Measurements from ENCODE around the gene HOXA6.

The HOXA6 gene

DNA sequence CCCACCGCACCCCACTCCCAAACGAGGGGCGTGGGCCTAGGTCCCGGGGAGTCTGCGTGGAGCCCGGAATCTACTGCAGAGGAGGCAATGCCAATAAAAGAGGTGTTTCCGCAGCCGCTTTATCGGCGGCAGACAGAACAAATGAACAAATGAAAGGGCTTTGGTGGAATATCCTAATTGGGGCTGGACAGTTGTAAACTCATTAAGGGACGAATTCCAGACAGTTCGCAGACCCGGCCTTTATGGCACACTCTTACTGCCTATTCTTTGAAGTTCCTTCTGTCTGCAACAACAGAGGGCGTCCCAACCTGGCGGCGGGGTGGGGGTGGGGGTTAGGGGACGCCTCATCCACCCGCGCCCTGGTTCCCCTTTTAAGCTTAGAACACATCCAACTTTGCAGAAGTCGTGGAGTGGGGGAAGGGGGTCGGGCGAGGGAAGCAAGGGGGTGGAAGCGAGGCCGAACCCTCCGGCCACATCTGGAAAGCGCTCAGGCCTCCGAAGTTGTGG is 13.7 kb upstream of the HOXA6 start:
- peak; percentile 80 for DNase-seq

DNA sequence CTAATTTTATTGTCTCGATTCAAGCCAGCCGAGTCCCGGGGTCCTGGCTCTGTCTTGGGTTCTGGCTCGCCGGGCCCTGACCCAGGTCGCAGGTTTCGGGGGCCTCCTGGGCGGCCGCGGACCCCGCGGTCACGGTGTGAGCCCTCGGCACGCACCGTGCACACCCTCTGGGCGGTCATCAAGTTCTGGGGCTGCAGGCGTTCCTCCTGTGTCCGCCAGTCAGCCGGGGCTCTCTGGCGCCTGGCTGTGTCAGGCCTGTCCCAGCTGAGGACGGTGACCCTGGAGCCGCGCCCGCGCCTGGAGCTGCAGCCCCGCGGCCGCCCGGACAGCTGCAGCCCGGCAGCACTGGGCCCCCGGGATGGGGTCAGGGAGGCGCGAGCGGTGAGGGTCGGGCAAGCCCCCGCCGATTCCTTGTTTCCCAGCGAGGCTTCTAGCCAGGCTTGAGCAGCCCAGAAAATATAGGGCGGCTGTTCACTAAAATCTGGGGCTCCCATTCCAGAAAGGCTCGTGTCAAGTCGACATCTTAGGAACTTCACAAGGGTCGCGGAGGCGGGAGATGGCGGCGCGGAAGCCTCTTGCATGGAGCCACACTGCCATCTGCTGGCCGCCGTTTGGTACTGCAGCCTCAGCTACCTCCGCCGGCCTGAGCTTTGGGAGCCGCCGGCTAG is 13.1 kb upstream of the HOXA6 start:
- peak; percentile 95 for DNase-seq

DNA sequence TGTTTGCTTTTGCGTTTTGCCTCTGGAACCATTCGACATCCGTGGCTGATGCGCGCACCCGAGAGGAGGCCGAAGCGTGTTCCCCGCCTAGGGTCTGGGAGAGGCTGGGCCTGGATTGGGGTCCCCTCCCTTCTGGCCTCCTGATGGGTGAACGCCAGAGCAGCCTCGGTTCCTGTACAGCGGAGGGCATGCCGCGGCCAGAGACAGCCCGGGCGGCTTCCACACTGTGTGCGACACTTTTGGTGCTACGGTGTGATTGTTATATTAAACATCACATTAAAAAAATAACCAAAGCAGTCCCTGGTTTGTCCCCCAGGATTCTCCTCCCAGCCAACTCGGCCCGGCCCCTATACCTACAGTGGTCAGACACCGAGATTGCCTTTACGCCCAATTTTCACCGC is 12.6 kb upstream of the HOXA6 start:
- peak; percentile 71 for DNase-seq

DNA sequence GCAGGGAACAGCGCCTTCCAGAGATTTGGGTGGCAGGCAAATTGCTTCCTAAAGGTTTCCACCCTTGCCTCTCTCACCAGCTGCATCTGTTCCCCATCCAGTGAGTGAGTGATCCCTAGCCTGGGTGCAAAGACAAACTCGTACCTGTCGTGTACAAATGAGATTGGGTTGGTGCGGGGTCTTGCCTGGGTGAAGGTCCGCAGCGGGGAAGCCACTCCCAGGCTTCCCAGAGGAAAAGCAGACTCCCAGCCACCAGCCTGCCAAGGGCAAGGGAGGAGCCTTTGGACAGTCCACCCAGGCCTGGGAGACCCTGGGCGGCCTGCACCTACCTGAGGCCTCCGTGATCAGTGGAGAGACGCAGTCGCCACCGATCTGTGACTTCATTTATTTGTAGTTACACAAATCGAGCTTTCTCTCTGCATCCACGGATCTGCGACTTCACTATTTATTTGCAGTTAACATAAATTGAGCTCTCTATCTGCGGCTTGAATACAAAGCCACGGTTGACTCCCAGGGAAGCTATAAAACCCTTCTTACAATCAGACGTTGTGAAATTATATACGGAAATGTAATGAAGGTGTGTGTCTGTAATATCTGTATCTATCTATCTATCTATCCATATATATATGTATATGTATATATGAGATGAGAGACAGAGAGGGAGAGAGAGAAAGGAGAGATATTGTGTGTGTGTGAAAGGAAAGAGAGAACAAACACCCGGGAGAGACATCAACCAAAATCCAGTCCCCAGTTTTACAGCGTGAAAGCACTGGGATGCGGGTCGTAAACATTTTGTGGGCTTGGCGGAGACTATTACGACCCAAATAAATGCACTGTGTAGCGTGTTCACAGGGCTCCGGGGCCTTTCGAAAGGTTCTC is 11.9 kb upstream of the HOXA6 start:
- peak; percentile 39 for DNase-seq

DNA sequence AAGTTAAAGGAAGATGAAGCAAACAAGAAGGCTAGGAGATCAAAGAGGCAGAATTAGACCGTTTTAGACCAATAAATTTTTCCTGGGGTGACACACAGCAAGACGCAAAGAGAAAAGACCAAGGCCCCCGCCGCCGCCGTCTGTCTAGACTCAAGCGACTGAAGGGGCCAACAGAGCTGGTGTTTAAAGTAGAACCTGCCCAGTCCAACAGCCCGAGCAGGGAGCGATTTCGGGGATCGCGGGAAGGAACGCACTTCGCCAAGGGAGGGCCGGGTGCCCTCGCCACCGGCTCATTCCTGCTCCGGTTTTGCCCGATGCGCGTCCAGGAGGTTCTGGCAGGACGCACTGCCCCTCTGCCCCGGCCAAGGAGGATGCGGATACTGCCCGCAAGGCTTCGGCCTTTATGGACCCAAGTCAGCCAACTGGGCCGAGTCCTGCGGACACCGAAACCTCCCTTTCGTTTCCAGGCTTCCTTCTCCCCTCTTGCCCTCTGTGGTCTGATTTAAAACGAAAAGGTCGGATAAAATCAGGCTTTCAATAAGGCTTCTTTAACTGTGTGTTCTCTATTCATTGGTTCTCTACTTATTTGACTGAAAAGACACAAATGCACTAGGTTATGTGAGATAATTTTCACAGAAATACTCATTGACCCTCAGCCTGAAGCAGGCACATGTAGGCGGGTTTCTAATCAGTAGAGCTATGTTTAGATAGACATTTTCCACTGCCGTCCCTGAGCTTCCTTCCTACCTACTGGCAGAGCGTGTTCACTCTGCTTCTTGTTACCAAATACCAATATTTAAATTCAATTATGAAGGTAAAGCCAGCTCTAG is 11.1 kb upstream of the HOXA6 start:
- peak; percentile 48 for DNase-seq

DNA sequence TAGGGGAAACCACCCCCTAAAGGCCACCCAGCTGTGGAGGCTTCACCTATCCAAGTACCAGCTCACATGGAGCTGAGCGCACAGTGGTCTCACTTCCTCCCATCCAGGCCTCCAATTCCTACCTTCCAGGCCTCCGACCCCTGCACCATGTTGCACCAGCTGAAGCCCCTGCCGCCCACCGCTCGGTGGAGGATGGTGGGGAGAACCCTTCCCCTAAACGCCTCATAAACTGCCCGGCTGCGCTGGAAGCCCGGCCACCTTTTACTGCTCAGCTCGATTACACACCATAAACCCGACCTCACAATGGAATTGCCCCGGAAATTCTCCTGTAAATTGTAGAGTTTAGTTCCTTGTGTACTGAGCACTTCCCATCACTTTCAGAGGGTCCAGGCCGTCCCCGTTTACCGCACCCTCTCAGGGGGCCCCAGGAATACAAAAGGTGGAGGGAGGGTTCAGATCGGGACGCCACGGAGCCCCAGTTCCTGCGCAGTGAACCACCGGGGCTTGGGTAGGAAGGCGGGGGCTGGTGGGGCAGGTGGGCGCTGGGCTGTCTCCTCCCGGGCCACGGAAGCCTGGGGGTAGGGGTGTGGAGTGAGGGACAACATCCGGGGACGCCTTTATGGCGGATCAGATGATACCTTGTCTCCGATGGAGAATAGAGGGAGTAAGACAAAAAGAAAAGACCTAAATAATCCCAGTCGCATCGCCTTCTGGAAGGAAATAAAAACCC is 10.3 kb upstream of the HOXA6 start:
- DNase-seq, result peak; percentile 42

DNA sequence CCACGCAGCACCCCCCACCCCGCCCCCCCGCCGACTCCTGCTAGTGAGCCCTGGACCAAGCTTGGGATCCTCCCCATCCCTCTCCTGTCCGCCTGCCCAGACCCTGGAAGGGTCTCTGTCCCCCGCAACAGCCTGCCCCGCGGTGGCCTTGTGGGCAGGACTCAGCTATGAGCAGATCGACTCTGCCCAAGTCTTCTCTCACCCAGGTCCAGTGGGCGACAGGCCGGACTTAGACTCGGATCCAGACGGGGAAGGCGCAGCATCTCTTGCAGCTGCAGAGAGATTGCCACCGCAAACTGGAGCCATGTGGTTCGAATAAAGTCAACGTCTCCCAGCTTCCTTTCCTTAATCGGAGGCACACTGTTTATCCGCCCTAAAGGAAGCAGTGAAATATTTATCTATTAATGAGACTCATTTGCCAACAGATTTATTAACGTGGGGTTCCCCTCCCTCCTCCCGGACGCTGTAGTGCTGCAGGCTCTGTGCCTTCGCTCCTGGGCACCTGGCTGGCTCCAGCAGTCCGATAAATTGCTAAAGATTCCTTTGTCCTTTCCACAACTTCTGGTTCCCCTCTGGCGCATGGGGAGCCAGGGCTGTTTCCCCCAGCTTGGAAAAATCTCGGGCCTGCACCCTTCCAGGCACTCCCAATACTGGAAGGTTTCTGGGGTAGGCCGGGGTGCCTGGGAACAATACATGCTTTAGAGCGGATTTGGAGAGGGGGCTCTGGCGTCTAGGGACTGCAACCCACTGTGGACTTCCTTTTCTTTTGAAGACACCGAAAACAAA is 9.5 kb upstream of the HOXA6 start:
- DNase-seq, result peak; percentile 43

DNA sequence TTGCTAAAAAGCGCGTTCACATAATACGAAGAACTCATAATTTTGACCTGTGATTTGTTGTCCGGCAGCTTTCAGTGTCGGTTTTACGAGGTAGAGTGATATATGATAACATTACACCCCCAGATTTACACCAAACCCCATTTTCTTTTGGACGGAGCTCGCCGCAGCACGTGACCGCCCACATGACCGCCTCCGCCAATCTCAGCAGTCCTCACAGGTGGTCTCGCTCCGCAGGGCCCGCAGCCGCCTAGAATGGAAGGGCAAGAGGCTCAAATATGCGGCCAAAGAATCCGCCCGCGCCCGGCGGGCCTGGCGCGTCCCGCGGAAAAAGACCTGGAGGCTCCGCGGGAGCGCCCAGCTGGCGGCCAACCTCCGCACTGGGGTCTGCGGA is 8.9 kb upstream of the HOXA6 start, which contains the start of gene HOXA7:
TSS of gene HOXA7 (minus strand) at position 168 of the 391 bp plus-strand sequence. CDS start at position 38, 130 bp downstream.
- DNase-seq, result peak; percentile 94

DNA sequence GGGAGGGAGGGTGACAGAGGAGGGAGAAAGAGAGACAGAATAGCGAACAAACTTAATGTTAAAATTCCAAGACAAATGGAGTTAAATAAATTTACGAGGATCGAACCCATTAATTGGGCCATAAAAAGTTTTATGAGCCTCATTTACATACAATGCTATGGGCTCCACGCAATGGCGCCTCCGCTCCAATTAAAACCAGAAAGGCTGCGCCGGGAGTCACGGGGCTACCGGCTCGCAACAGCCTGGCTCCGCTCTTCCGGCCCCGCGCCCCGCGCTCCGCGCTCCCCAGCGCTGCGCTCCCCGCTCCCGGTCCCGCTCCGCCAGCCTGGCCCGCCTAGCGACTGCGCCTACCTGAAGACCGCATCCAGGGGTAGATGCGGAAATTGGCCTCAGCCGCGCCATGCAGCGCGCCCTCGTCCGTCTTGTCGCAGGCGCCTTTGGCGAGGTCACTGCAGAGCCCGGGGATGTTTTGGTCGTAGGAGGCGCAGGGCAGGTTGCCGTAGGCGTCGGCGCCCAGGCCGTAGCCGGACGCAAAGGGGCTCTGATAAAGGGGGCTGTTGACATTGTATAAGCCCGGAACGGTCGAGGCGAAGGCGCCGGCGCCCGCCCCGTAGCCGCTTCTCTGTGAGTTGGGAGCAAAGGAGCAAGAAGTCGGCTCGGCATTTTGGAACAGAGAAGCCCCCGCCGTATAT is 8.4 kb upstream of the HOXA6 start:
- no peak for DNase-seq

DNA sequence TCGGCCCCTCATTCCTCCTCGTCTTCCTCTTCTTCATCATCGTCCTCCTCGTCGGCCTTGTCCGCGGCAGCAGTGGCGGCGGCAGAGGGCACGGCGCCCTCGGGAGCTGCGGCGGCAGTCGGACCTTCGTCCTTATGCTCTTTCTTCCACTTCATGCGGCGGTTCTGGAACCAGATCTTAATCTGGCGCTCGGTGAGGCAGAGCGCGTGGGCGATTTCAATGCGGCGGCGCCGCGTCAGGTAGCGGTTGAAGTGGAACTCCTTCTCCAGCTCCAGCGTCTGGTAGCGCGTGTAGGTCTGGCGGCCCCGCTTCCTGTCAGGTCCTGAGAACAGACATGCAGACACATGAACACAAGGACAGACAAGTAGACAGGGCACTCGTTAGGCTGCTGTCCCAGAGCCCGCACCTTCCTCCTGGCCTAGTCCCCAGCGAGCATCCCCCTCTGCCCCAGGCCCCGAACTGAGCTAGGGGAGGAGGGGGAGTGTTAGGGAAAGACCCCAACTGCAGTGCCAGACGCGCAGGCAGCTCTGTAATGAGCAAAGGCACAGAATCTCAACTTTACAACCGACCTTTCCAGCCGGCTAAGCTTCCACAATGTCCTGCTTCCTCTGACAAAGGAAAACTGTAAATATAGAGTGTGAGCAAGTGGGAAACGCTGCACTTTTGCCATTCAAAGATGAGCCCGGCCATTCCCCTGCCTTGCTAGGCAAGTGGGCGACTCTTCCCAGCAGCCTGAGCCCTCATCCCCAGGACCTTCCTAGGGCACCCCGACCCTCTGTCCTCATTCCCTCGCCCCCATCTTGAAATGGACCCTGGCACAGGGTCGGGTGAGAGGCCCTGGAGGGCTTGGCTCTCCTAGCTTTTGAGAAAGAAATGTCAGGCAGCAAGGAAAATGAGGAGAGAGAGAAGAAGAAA is 7.6 kb upstream of the HOXA6 start:
- peak; percentile 68 for DNase-seq

DNA sequence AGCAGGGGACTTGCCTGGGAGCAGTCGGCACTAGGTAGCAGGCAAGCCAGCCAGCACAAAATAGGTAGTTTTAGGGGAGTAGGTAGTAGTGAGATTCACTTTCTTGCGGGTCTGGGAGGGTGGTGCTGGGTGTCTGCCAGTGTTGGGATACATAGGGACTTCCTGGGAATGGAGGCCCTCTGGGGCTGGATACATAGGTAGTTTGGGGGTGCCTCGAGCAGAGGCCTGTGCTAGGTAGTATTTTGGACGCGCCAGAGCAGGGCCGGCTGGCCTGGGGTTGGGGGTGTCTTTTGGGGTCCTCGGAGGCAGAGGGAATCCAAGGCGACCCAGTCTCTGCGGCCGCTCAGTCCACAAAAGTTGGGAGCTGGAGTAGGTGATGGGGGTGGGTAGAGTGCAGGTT is 6.8 kb upstream of the HOXA6 start:
- peak; percentile 44 for DNase-seq

DNA sequence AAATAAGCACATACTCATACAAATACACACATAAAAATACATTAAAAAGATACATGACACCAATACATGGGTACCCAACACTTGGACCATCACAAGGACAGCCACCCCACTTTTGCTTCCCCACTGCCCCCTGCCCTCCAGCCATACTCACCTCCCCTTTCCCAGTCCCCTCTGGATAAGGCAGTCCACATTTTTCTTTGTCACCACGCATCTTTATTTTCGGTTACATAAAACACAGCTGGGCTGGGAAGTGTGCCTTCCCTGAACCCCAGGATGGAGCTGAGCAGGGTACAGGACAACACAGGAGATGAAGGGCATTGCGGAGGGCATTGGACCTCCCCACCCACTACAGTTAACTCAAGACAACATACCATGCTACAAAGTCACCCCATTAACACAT is 6.0 kb upstream of the HOXA6 start:
- peak; percentile 42 for DNase-seq

DNA sequence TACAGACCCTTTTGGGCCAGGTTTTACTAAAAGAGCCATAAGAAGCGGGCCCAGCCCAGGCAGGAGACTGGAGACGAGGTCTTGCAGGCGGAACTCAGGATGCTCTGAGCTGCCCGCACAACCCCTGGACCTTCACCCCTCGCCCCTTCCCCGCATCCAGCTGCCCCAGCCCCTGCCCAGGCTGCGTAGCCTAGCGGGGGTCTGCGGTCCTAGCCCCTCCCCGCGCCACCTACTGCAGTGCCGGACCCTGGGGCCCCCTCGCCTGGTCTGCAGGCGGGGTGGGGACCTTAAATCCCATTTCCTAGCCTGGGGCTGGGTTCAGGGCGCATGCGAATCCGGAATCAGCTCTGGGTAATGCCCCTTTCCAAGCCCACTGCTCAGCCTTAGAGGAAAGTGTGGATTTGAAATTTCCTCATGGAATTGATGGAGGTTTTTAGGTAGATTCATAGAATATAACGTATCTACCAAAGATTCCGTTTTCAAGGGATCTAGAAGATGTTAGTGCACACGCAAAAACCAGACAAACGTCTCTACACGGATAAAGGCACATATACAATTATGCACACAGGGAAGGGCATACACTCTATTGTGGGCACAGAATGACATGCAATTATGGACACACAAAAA is 5.4 kb upstream of the HOXA6 start:
- DNase-seq, result no peak

DNA sequence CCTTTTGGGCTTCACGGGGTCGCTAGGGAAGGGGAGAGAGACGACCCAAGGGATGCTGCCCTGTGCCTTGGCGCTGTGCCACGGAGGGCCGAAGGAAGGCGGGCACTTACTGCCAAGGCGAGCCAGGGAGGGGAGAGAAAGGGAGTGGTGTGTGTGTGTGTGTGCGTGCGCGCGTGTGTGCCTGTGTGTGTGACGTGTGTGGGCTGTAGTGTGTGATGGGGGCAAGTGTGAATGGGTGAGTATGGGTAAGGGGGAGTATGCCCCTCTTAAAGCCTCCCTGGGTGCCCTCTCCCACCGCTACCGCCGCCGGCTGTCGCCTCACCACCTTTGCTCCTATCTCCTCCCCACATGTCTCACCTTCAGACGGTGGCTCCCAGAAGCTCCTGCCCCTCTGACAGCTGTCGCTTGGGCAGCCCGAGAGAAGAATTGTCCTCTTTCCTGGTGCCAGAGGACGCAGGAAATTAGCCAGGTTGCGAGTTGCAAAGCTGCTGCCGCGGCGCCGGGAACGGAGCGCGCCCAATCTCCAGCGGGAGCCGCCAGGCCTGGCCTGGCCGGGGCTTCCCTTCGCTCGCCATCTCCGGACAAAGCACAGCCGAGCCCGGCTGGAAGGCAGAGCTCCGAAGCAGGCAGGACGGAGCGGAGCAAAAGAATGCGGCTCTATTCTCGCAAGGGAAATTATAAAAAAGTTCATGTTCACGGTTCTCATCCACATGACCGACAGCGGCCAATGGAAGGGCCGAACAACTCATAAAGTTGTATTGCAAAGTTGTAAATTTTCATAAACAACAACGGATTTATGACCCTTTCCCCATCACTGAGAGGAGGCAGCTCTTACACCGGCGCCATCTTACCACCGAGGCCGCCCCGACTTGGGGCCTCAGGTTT is 4.6 kb upstream of the HOXA6 start, which contains the start of gene HOXA3:
TSS of gene HOXA3 (minus strand) at position 653 of the 885 bp plus-strand sequence. CDS start 41,943 bp downstream, outside the sequence.
- DNase-seq, result peak; percentile 82

DNA sequence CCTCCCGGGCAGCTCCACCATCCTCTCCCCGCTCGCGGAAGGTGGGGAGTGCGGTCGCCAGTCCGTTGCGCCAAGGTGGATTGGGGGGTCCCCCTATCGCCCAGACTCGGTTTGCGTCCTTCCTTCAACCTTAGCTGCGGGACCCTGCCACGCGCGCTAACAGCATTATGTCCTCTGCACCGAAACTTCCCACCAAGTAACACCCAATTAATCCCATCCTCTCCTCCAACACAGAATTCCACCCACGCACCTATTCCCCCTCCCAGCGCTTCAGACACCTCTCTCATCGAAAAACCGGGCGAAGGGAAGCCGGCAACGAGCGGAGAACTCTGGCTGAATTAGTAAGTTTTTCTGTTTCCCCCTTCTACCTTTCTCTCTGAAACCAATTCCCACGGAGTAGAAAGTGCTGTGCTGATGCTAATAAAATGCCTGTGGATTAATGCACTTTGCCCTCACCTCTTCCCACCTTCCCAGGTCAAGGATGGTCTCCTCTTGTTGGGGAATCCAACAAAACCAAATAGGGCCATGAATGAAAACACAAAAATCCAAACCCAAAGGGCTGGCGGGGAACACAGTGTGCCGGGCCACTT is 3.9 kb upstream of the HOXA6 start:
- peak; percentile 81 for DNase-seq

DNA sequence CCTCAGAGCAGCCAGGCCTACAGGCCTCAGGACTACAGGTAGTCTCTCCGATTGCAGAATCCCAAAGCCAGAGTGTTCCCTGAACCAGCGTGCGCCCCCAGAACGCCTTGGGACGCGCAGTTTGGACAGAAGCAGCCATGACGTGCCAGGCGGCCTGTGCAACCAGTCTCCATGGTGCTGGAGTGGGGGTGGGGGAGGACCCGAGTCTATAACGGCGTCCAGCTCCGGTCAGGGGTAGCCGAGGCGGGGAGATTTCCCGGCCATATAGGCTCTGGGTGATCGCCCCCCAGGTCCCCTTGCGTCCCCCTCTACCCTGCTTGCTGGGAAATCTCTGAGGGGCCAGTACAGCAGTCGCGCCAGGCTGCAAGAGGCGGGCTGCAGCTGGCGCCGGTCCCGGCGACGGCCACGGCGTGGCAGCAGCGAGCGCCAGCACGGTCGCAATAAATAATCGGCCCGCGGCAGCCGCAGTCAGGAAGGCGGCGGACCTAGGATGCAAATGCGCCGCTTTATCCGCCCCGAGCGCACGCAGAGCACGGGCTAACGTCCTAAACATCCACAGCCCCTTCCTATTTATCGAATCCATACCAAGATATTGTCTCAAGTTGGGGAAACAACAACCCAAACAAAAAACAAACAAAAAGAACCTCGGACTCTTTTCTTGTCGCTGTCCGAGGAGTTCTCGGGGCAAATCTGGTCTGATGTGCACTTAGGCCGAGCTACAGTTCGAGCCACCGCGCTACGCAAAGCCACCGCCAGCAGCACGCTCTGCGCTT is 3.2 kb upstream of the HOXA6 start:
- peak; percentile 92 for DNase-seq
